ENCODE measurements around the gene CRB1. TPM values are rescaled to one million over a fixed set of nuclear protein-coding genes. Genes with fewer than 3 reads are reported as not detected.
"Not testable (repeated sequence)": the region's sequence is repeated elsewhere in the genome, so short reads cannot be mapped to it uniquely, and the experiment has no call there.

The CRB1 gene
- total RNA-seq, 1 donor from 2014 or later = not detected

- no peak for ATAC-seq
Observed at GRCh38 chr1:197465528-197466327, 197.7 kb downstream of the CRB1 start.

- ATAC-seq = no peak
Observed at GRCh38 chr1:197466813-197467212, 198.8 kb downstream of the CRB1 start.

- ATAC-seq = no peak
Observed at GRCh38 chr1:197467881-197468280, 199.8 kb downstream of the CRB1 start.

GRCh38 chr1:197468543-197469175 lies 200.6 kb downstream of the CRB1 start:
- no peak for ATAC-seq

GRCh38 chr1:197469620-197470210 lies 201.7 kb downstream of the CRB1 start:
- no peak for ATAC-seq

GRCh38 chr1:197470330-197470729 lies 202.3 kb downstream of the CRB1 start:
- ATAC-seq = no peak

- ATAC-seq = no peak
Observed at GRCh38 chr1:197471248-197471985, 203.4 kb downstream of the CRB1 start.

- ATAC-seq = no peak
Observed at GRCh38 chr1:197472141-197472540, 204.1 kb downstream of the CRB1 start.

GRCh38 chr1:197480446-197480845 lies 212.4 kb downstream of the CRB1 start:
- no peak for ATAC-seq

- ATAC-seq = no peak
Observed at GRCh38 chr1:197481101-197481500, 213.0 kb downstream of the CRB1 start.

- peak; percentile 51 for ATAC-seq
Observed at GRCh38 chr1:197485790-197486189, 217.7 kb downstream of the CRB1 start.

GRCh38 chr1:197486946-197487345 lies 218.9 kb downstream of the CRB1 start:
- no peak for ATAC-seq

GRCh38 chr1:197491505-197491904 lies 223.5 kb downstream of the CRB1 start:
- ATAC-seq = not testable (repeated sequence)

GRCh38 chr1:197496722-197497121 lies 228.7 kb downstream of the CRB1 start:
- no peak for ATAC-seq

- no peak for ATAC-seq
Observed at GRCh38 chr1:197510691-197511378, 242.8 kb downstream of the CRB1 start.

GRCh38 chr1:197515421-197515820 lies 247.4 kb downstream of the CRB1 start:
- no peak for ATAC-seq

- no peak for ATAC-seq
Observed at GRCh38 chr1:197519741-197520334, 251.8 kb downstream of the CRB1 start.

- no peak for ATAC-seq
Observed at GRCh38 chr1:197521118-197521739, 253.2 kb downstream of the CRB1 start.

GRCh38 chr1:197526736-197527371 lies 258.8 kb downstream of the CRB1 start:
- ATAC-seq = no peak

All from esophagus mucosa (tissue), 1 donor.